Measurements from ENCODE around the gene IGF1R.

Gene IGF1R

DNA sequence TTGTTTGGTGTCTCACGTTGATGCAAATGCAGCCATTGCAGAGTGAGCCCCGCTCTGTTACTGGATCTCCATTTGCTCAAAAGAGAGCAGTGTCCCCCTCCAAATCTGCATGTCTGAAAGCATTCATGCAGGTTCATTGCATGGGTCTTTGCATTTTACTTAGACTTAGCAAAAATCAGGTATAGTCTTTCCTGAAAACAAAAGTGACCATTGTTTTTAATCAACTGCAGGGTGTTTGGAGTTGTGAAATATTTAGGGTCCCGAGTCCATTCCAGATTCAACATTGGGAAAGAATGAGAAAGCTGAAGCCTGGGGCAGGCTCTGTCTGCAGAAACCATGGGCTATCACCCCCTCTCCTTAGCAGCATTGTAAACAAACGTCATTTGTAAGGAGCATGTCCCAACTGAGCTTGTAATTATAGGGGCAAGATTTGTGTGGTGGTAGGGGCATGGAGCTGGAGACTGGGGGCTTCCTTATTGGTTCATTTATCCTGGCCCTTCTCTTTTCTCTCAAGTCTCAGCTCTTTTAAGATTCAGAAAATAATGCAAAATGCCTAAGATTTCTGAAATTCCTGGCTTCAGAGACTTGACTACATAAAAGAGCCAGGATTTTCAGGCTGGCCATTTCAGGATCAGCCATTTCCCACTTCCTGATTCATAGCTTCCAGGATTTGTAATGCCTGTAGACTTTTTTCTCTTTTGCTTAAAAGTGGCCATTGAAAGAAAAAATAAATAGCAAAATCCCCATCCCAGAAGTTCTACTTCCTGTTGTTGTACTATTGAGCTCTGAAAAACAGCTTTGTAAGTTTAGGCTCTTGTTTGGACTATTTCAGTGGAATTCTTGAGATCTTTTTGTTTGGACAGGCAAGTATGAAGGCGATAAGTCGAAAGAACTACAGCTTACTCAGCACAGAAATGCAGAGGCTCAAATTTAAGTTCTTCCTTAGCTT lies 23.0 kb downstream of the IGF1R start:
- DNase-seq (ENCODE audit: low read depth), result no peak

DNA sequence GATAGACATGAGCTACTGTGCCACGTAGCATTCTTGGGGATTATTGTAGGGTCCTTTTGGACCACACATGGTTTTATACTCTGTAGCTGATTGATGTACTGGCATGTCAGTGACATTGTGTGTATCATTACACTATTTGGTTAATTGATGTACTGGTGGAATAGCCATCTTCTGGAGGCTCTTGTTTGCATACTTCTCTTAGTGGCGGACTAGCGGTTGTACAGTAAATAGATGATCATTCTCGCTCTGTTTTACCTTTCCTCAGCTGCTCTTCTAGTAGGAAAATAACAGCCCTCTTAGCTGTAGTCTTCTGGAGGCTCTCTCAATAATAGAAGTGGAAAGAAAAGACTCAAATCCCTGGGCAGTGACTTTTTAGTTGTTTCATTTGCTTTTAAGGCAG lies 24.8 kb downstream of the IGF1R start:
- DNase-seq (ENCODE audit: low read depth), result no peak

GRCh38 chr15:98674336-98674735 lies 26.0 kb downstream of the IGF1R start:
- no peak for DNase-seq (ENCODE audit: low read depth)

GRCh38 chr15:98676586-98677270 lies 28.4 kb downstream of the IGF1R start:
- no peak for DNase-seq (ENCODE audit: low read depth)

- DNase-seq (ENCODE audit: low read depth), result no peak
Observed at GRCh38 chr15:98677345-98678059, 29.2 kb downstream of the IGF1R start.

- DNase-seq (ENCODE audit: low read depth), result no peak
Observed at GRCh38 chr15:98678484-98678883, 30.1 kb downstream of the IGF1R start.

GRCh38 chr15:98681061-98681460 lies 32.7 kb downstream of the IGF1R start:
- no peak for DNase-seq (ENCODE audit: low read depth)

DNA sequence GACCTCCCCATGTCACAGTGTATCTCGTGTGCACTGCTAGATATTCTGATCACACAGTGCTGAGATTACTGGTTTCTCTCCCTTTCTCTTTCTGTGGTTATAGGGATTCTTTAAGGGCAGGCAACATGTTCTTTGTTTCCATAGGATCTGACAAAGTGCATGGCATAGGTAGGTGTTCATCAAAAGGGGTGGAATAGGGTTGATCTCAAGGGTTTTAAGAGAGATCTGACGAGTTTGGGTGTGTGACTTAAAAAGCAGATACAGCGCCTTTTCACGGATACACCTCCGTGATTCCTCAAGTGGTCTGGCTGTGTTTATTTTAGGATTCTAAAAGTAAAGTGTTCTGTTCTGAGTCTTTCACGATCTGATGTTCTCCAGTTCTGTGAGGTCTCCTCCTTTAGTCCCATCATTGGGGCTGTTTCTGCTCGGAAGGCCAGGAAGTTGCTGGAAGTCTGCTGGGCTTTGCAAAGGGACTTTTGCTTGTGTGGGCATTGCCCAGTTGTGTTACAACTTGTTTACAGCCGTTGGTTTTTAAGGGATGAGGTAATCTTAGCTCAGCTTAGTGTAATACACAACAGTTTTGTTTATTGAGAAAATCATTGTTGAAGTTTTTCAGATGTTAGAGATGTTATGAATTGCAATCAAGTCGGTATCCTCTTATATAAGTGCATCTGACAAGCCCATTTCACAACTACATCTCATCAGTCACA lies 34.8 kb downstream of the IGF1R start:
- DNase-seq (ENCODE audit: low read depth), result no peak

GRCh38 chr15:98683831-98684230 lies 35.5 kb downstream of the IGF1R start:
- DNase-seq (ENCODE audit: low read depth), result no peak

DNA sequence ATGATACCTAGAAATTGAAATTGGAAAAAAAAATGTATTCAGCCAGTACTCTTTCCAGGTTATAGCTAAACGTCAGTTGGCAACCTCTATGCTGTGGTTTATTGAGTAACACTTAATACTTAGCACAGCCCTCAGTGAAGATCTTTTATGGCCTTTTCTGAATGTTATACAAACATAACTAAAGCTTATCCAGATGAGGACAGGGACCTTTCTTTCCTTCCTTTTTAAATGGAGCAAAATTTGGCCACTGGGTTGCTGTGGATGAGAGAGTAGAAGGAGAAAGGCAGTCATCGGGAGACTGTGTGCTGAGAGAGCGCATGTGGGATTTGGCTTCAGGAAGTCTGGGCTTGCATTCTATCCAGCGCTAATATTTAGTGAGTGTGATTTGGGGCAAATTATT lies 36.1 kb downstream of the IGF1R start:
- no peak for DNase-seq (ENCODE audit: low read depth)

DNA sequence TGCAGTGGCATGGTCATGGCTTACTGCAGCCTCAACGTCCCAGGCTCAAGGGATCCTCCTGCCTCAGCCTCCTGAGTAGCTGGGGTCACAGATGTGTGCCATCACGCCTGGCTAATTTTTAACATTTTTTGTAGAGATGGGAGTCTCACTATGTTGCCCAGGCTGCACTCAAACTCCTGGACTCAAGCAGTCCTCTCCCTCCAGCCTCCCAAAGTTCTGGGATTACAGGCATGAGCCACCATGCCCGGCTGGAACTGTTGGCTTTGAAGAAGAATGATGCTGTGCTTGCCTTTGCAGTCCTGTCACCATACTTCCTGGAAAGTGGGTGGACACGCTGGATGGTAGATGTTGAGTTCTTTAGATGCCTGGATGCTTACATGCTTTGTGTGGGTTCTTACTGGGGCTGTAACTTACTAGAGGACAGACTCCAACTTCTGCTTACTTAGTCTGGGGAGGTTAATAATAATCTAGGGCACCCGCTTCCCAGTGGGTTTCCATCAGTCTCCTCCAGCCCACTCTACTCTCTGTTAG lies 36.7 kb downstream of the IGF1R start:
- DNase-seq (ENCODE audit: low read depth), result no peak

DNA sequence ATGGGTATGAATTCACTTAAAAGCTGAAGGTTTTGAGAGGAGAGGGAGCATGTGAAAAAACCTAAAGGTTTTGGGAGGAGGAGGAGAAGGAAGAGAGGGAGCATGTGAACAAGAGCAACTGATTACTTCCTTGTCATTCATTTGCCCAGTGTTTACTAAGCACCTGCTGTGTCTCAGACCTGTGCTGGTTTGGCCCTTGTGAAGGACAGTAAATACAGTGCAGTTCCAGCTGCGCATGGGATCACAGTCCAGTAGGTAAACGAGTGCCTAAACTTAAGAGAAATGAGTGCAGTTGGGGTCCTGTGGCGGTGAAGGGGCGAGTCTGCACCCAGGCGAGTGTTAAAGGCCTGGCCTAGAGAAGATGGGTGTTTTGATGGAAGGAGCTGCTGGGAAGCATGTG lies 38.6 kb downstream of the IGF1R start:
- no peak for DNase-seq (ENCODE audit: low read depth)

DNA sequence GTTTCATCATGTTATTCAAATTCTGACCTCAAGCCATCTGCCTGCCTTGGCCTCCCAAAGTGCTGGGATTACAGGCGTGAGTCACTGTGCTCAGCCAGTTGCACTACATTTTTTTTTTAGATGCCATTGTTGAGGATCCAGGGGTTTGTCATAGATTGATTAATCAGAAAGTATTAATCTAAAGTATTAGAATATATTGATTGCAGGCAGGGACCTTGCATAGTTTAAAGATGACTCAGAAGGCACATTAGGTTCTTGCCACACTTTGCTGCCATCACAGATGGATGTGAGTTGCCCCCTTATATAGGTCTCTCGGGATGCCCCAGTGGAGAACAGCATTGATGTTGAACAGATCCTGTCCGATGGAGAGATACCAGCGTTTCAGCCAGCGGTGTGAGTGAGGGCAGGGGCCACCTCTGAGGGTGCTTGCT lies 41.1 kb downstream of the IGF1R start:
- no peak for DNase-seq (ENCODE audit: low read depth)

DNA sequence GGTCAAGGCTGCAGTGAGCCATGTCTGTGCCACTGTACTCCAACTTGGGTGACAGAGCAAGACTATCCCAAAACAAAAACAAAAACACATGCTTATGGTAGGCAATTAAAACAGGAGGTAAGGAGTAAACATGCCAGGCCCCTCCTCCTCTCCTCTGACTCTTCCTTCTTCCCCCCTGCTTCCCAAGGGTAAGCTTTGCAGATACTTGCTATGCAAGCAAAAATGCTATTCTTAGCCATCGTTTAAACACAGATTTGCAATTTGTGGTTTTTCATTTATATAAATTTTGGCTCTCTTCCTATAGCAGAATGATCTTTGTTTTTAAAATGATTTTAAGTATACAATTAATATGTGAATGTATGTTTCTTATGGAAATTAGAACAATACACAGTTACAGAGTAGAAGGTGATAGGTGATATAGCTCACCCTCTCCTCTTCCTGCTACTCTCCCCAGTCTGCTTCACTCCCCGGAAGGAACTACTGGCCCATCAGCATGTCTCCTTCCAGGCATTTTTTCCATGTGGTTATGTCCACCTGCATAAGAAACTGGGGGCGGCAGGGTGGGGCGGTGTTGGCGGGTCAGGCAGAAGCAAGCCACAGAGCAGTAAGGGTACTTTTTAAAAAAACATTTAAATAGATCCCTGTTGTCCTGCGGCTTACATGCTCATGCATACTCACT lies 42.1 kb downstream of the IGF1R start:
- no peak for DNase-seq (ENCODE audit: low read depth)

DNA sequence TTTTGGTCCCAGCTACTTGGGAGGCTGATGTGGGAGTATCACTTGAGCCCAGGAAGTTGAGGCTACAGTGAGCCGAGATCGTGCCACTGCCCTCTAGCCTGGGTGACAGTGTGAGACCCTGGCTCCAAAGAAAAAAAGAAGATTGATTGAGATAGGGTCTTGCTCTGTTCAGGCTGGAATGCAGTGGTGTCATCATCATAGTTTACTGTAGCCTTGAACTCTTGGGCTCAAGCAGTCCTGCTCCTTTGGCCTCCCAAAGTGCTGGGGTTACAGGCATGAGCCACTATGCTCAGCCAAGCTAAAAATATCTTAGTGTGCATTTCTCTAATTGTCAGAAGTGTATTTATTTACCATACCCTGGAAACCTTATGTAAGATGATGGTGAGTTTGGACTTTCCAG lies 43.9 kb downstream of the IGF1R start:
- no peak for DNase-seq (ENCODE audit: low read depth)

GRCh38 chr15:98694161-98694560 lies 45.8 kb downstream of the IGF1R start:
- no peak for DNase-seq (ENCODE audit: low read depth)

- no peak for DNase-seq (ENCODE audit: low read depth)
Observed at GRCh38 chr15:98698792-98699191, 50.5 kb downstream of the IGF1R start.

DNA sequence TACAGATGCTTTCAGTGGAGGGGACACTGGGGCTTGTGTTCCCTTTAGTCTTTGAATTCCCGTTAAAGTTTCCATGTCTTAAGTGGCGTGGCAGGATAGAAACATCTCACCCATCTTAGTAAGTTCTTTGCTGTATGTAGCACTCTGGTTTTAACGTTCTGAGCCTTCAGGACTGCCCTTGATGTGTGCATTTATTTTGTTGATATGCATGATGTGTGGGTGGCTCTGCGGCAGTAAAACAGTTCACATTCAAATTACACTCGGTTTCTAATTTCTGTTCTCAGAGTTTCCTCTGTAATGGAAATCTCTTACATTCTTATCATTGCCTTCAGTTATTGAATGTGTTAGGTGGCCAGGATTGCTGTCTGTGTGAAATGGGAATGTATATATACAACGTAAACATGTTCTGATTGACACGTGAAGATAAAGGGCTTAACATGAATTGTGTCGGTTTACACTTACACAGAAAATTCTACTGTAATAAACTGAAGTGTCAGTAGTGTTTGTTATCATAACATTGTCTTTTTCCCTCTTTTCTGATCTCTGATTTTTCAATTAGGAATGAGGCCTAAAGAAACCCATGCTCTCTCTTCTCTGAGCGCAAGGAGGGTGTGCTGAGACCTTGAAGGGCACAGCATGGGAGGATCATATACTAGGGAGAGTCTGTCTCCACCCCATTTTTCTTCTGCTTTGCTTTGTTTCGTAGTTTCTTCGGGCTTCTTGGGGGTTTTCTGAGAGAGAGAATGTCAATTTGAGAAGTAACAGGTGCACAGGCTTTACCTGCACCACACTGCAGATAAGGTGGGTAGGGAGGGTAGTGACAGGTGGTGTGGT lies 51.5 kb downstream of the IGF1R start:
- DNase-seq (ENCODE audit: low read depth), result no peak

DNA sequence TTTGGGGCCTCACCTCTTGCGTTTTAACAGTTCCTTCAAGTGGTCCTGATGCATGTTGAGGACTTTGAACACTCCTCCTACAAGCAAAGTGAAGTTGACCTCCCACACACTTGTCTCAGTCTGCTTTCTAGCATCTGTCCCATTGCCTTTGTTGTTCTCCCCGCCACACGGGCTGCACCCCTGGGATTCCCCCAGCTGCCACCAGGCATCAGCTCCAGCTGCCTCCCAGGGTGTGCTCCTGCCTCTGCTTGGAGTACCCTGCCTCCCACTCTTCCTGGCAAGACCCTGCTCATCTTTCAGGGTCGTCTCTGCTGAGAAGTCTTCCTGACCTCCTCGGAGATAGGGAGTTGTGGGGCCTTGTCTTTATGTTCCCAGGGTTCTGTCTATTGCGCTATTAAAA lies 52.2 kb downstream of the IGF1R start:
- DNase-seq (ENCODE audit: low read depth), result no peak

DNA sequence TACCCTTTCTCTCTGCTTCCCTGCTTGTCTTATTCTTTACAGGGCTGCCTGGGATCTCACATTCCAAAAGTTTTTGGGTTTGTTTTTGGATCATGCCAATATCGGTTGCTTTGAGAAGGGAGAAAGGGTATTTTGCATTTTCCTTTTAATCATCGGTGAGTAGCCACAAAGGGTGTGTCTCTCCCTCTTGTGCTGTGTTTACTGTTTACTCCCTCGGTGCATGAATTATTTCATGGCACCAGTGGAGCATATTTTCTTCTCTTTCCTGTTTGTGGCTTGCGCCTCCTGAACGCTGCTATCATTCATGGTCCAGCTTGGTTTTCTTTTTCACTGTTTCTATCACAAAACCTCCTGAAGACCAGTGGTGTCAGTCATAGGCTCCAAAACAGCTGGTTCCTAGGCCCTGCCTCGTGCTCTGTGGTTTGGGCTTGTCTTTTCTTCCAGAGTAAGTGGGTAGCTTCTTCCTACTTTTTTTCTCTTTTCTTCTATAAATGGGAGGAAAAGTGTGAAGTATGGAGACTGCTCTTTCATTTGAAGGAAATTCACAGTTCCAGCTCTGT lies 54.9 kb downstream of the IGF1R start:
- no peak for DNase-seq (ENCODE audit: low read depth)
